ENCODE results near the gene NR1H2. TPM values are rescaled to one million over a fixed set of nuclear protein-coding genes. Genes with fewer than 3 reads are reported as not detected.

NR1H2 gene
- total RNA-seq, 3 donors from 2014 or later: 106 to 107 (median 106) TPM

DNA sequence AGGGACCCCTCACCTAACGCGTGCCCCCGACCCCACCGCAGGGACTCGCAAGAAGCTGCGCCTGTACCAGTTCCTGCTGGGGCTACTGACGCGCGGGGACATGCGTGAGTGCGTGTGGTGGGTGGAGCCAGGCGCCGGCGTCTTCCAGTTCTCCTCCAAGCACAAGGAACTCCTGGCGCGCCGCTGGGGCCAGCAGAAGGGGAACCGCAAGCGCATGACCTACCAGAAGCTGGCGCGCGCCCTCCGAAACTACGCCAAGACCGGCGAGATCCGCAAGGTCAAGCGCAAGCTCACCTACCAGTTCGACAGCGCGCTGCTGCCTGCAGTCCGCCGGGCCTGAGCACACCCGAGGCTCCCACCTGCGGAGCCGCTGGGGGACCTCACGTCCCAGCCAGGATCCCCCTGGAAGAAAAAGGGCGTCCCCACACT, 51.8 kb downstream of the NR1H2 start:
- Mint-ChIP-seq H3K4me1 (ENCODE audit: low read depth) (peaks cover 16% of the 10 kb centered on the region), H3K4me3 (peak overlapping the region; percentile 51), H3K9me3 (no peaks in the 10 kb centered on the region), H3K27me3 (ENCODE audit: low read depth) (peaks cover 16% of the 10 kb centered on the region), H3K36me3 (ENCODE audit: insufficient read depth) (no peaks in the 10 kb centered on the region)
- no peak for DNase-seq
- ATAC-seq: no peak

DNA sequence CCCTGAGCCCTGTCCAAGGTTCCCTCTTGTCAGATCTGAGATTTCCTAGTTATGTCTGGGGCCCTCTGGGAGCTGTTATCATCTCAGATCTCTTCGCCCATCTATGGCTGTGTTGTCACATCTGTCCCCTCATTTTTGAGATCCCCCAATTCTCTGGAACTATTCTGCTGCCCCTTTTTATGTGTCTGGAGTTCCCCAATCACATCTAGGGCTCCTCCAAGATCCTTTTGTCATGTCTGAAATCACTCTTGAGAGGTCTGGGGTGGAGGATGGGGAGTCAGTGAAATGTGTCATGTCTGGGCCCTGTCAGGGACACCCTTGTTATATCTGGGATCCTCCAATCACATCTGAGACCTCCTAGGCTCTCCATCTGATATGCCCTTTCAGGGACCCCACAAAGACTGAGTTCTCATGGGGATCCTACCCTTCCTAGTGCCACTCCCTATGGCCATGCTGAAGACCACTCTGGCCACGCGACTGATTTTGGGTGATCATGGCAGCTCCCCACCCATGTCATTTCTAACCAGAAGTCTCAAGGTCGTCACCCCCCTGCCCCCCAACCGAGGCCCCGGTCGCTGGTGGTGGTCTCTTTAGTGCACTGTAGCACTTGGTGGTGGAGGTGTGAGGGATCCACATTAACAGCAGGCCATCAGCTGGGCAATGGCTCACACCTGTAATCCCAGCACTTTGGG, 52.7 kb downstream of the NR1H2 start:
- H3K9me3 Mint-ChIP-seq: no peaks in the 10 kb centered on the region
- peaks cover 17% of the 10 kb centered on the region for H3K27me3 Mint-ChIP-seq (ENCODE audit: low read depth)
- no peaks in the 10 kb centered on the region for H3K36me3 Mint-ChIP-seq (ENCODE audit: insufficient read depth)
- peaks cover 16% of the 10 kb centered on the region for H3K4me1 Mint-ChIP-seq (ENCODE audit: low read depth)
- ATAC-seq (no peak), DNase-seq (no peak)
- no peak overlapping the region for H3K4me3 Mint-ChIP-seq

GRCh38 chr19:50430888-50431342, 54.7 kb downstream of the NR1H2 start:
- ATAC-seq (no peak), DNase-seq (no peak)
- Mint-ChIP-seq H3K36me3 (ENCODE audit: insufficient read depth) (no peaks in the 10 kb centered on the region), H3K4me1 (ENCODE audit: low read depth) (peaks cover 16% of the 10 kb centered on the region), H3K9me3 (no peaks in the 10 kb centered on the region), H3K4me3 (peak overlapping the region; percentile 86), H3K27me3 (ENCODE audit: low read depth) (peaks cover 19% of the 10 kb centered on the region)

DNA sequence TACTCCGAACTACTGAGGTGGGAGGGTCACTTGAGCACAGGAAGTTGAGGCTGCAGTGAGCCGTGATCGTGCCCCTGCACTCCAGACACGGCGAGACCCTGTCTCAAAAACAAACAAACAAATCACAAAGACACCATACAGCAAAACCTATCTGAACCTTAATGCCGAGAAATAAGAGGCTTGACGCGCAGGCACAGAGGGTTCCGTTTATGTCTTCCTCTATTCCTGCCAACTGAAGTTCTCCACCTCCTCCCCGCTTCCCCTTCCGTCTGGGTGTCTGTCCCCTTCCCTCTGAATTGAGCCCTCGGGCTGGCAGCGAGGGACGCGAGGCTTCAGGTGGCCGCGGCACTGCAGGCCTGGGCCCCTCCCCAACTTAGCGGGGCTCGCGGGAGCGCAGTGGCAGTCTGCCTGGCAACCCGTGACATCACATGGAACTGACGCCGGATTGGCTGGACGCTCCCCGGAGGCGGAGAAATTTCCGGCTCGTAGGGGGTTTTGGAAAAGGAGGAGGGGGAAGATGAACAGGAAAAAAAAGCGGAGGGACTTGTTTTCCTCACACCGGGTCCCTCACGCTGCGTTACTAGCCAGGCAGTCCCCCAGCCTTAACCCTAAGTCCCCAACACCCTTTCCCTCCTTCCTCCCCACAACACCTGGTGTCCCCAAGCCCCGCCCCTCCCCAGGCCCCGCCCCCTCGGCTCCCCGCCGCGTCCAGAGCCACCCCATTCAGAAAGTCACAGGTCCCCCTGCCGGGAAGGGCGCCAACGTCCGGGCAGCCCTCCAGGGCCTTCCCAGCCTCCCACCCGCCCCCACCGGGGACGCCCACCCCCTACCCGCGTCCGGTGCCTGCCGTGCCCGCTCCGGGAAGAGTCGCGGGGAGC, 55.3 kb downstream of the NR1H2 start:
- no peaks in the 10 kb centered on the region for H3K36me3 Mint-ChIP-seq (ENCODE audit: insufficient read depth)
- DNase-seq (peak; percentile 90), ATAC-seq (peak; percentile 95 to 97)
- peaks cover 19% of the 10 kb centered on the region for H3K27me3 Mint-ChIP-seq (ENCODE audit: low read depth)
- H3K4me3 Mint-ChIP-seq: peak overlapping the region; percentile 86
- no peaks in the 10 kb centered on the region for H3K9me3 Mint-ChIP-seq
- peaks cover 16% of the 10 kb centered on the region for H3K4me1 Mint-ChIP-seq (ENCODE audit: low read depth)

DNA sequence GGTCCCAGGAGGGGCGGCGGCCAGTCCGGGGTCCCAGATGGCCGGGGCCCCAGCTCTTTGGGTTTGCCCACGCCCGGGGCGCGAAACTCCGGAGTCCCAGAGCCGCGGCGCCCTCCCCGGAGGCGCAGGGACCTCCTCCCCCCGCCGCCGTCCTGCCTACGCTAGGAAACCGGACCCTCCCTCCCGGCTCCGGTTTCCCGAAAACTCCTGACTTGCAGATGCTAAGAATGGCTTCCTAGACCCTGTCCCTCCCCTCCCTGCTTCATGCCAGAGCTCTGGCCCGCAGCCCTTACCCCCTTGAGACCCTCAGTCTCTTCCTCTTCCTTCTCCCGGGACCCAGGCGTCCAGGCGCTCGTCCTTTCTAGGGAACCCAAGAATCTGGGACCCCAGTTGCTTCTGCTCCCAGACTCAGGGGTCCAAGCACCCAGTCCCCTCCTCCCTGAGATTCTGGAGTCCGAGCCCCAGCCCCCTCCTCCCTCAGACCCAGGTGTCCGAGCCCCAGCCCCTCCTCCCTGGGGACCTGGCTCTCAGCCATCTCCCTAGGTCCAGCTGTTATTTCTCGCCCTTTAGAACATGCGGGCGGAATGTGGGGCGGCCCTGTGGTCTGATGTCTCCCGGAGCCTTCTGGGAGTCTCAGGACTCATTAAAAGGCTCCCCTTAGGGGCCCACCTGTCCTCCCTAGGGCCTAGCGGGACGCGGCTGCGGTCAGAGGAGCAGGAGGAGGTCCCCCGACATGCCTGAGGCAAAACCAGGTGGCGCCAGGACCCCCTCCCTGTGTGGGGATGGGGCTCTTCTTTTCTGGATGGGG, 56.2 kb downstream of the NR1H2 start, which contains the start of gene MYBPC2:
Gene MYBPC2 (plus strand): TSS at position 672 of the 808 bp plus-strand sequence. CDS start 62 bp downstream, at position 734.
- Mint-ChIP-seq H3K9me3 (no peaks in the 10 kb centered on the region), H3K4me1 (ENCODE audit: low read depth) (peaks cover 16% of the 10 kb centered on the region), H3K36me3 (ENCODE audit: insufficient read depth) (no peaks in the 10 kb centered on the region), H3K4me3 (peak within 1 kb of the TSS; percentile 86), H3K27me3 (ENCODE audit: low read depth) (peaks cover 19% of the 10 kb centered on the region)
- peak; percentile 11 to 14 for ATAC-seq
- DNase-seq: no peak

Other genes starting within 250 kb of the NR1H2 start
- not detected for gene IZUMO2, start 213.2 kb upstream of the NR1H2 start, total RNA-seq
- gene MYH14, start 172.8 kb upstream of the NR1H2 start, total RNA-seq: under 1 TPM; 0.25 to 0.63 (median 0.34) TPM
- 1 to 10 TPM; 4.1 to 5.6 (median 4.6) TPM for gene KCNC3, start 47.1 kb upstream of the NR1H2 start, total RNA-seq
- 10 to 100 TPM in 2 of 3 donors, 1 to 10 TPM in 1; 9.1 to 21.1 (median 10.4) TPM for gene NAPSA, start 10.8 kb upstream of the NR1H2 start, total RNA-seq
- gene POLD1, start 7.9 kb downstream of the NR1H2 start, total RNA-seq: 100 to 1,000 TPM; 182 to 246 (median 214) TPM
- gene SPIB, start 42.5 kb downstream of the NR1H2 start, total RNA-seq: 1 to 10 TPM; 1.9 to 6.7 (median 2.1) TPM
- gene MYBPC2, start 56.4 kb downstream of the NR1H2 start, total RNA-seq: under 1 TPM in 2 of 3 donors, not detected in 1; 0.08 to 0.60 TPM
- 100 to 1,000 TPM; 111 to 122 (median 117) TPM for gene EMC10, start 100.0 kb downstream of the NR1H2 start, total RNA-seq
- under 1 TPM; 0.26 to 0.84 (median 0.66) TPM for gene GARIN5A, start 100.4 kb downstream of the NR1H2 start, total RNA-seq
- 10 to 100 TPM; 51.7 to 59.4 (median 55.6) TPM for gene JOSD2, start 134.7 kb downstream of the NR1H2 start, total RNA-seq
- gene ASPDH, start 137.5 kb downstream of the NR1H2 start, total RNA-seq: not detected
- not detected for gene LRRC4B, start 192.0 kb downstream of the NR1H2 start, total RNA-seq

All from activated T-cell treated with anti-CD3 and anti-CD28 coated beads, Interleukin-2, amount 50 U/mL, for 4 hours (primary cell).